T47D (cell line): Measurements from ENCODE around the gene CCK.
"Not testable (repeated sequence)": the region's sequence is repeated elsewhere in the genome, so short reads cannot be mapped to it uniquely, and the experiment has no call there.

ENCODE experiments used
- DNase-seq, 2 experiments: peaks; one replicate each; pipeline versions ENCODE4 v3.0.0 to v3.0.0-alpha.2; 2011 to 2012; ENCODE audit warnings: low read depth in 1 of 2, low spot score in 1 of 2
- JUND ChIP-seq: IDR thresholded peaks from 2 replicates; pipeline ENCODE4 v1.6.1; 2012; ENCODE audit warnings: low read depth
- in situ Hi-C: cut with HindIII; loops from 2 replicates; pipeline ENCODE4 v1.10.0; 2016; ENCODE audit warnings: low sequenced_read_pairs, low pct_unique_long_range_greater_than_20kb

Gene CCK

GRCh38 chr3:42266085-42266484 is at the start of gene CCK:
Gene CCK, minus strand, starts transcription at chr3:42266185. Its CDS starts 2,555 bp downstream, at chr3:42263630.
- TF ChIP-seq JUND, result no peak
- DNase-seq, result no peak
- in situ Hi-C loops, result no loop called here

GRCh38 chr3:42314411-42314810 is 48.4 kb upstream of the CCK start:
- in situ Hi-C loops, result no loop called here
- no peak for TF ChIP-seq JUND
- peak in 1 of 2 experiments; percentile 20 for DNase-seq

- TF ChIP-seq JUND, result no peak
- in situ Hi-C loops, result no loop called here
- no peak for DNase-seq
Measured at GRCh38 chr3:42308651-42309050, 42.7 kb upstream of the CCK start.

- in situ Hi-C loops, result no loop called here
- no peak for TF ChIP-seq JUND
Measured at GRCh38 chr3:42306499-42306898, 40.5 kb upstream of the CCK start.

GRCh38 chr3:42302924-42303634 is 37.1 kb upstream of the CCK start:
- TF ChIP-seq JUND, result no peak
- in situ Hi-C loops, result no loop called here
- no peak for DNase-seq

More at GRCh38 chr3:42306499-42306898, 40.5 kb upstream of the CCK start:
- DNase-seq, result no peak

GRCh38 chr3:42301446-42302175 is 35.6 kb upstream of the CCK start:
- in situ Hi-C loops, result no loop called here
- no peak for TF ChIP-seq JUND
- DNase-seq, result no peak

- no peak for DNase-seq
- TF ChIP-seq JUND, result no peak
- in situ Hi-C loops, result no loop called here
Measured at GRCh38 chr3:42300778-42301177, 34.8 kb upstream of the CCK start.

GRCh38 chr3:42300013-42300412 is 34.0 kb upstream of the CCK start:
- no peak for TF ChIP-seq JUND
- in situ Hi-C loops, result no loop called here
- DNase-seq, result peak; percentile 70 to 83

GRCh38 chr3:42298259-42298658 is 32.3 kb upstream of the CCK start:
- DNase-seq, result no peak
- TF ChIP-seq JUND, result no peak
- in situ Hi-C loops, result no loop called here

- TF ChIP-seq JUND, result no peak
- in situ Hi-C loops, result no loop called here
Measured at GRCh38 chr3:42292009-42292408, 26.0 kb upstream of the CCK start.

GRCh38 chr3:42290966-42291714 is 25.2 kb upstream of the CCK start:
- in situ Hi-C loops, result no loop called here
- DNase-seq, result no peak
- no peak for TF ChIP-seq JUND

More at GRCh38 chr3:42292009-42292408, 26.0 kb upstream of the CCK start:
- no peak for DNase-seq

GRCh38 chr3:42289026-42289425 is 23.0 kb upstream of the CCK start:
- DNase-seq, result no peak
- TF ChIP-seq JUND, result no peak
- in situ Hi-C loops, result no loop called here

GRCh38 chr3:42288385-42288784 is 22.4 kb upstream of the CCK start:
- no peak for DNase-seq
- in situ Hi-C loops, result no loop called here
- TF ChIP-seq JUND, result no peak

- in situ Hi-C loops, DNase-seq: not testable (repeated sequence)
Measured at GRCh38 chr3:42287423-42287822, 21.4 kb upstream of the CCK start.
